Posterior vena cava (tissue), 2 donors: ENCODE results near the gene HOXB1. TPM values are rescaled to one million over a fixed set of nuclear protein-coding genes. Genes with fewer than 3 reads are reported as not detected.

Source experiments
- DNase-seq: peaks from one replicate; pipeline ENCODE4 v3.0.0-alpha.2; 2020; ENCODE audit warnings: low spot score
- intact Hi-C, 2 donors: fragments of 100-400 bp; cut with DNase I; formaldehyde crosslinking; loops; one replicate each; pipeline versions ENCODE4 v1.14.1 to v1.14.2; 2022 to 2023
- total RNA-seq, 2 donors: library from RNA; stranded (reverse); fragmentation: NEBNext Ultra II Directional; extraction: Animal tissue kit (Norgen Biotek cat#: 25700); gene quantifications; one replicate each; pipeline ENCODE4 v1.2.1, GENCODE V29; 2021
- donor health status: DM: yes; HTN: yes; CAD: no.
- donor health status: DM: yes; HTN: yes; CAD: no.

The HOXB1 gene
- total RNA-seq, 2 donors from 2014 or later: not detected

GRCh38 chr17:48568499-48569239 lies 37.9 kb upstream of the HOXB1 start:
- intact Hi-C loops: no loop called here
- no peak for DNase-seq

GRCh38 chr17:48567646-48568354 lies 37.0 kb upstream of the HOXB1 start:
- intact Hi-C loops: no loop called here
- no peak for DNase-seq

GRCh38 chr17:48567209-48567608 lies 36.4 kb upstream of the HOXB1 start:
- DNase-seq: no peak
- intact Hi-C loops: no loop called here

- intact Hi-C loops: no loop called here
- DNase-seq: no peak
Measured at GRCh38 chr17:48566717-48567116, 35.9 kb upstream of the HOXB1 start.

GRCh38 chr17:48565925-48566710 lies 35.3 kb upstream of the HOXB1 start:
- DNase-seq: no peak
- intact Hi-C loops: no loop called here

GRCh38 chr17:48565022-48565554 lies 34.3 kb upstream of the HOXB1 start:
- no peak for DNase-seq
- intact Hi-C loops: no loop called here

- no peak for DNase-seq
- intact Hi-C loops: no loop called here
Measured at GRCh38 chr17:48564188-48565021, 33.6 kb upstream of the HOXB1 start.

GRCh38 chr17:48563867-48564187 lies 33.0 kb upstream of the HOXB1 start:
- intact Hi-C loops: no loop called here
- DNase-seq: no peak

- DNase-seq: no peak
- intact Hi-C loops: no loop called here
Measured at GRCh38 chr17:48563385-48563838, 32.6 kb upstream of the HOXB1 start.

GRCh38 chr17:48562934-48563333 lies 32.1 kb upstream of the HOXB1 start:
- intact Hi-C loops: no loop called here
- DNase-seq: no peak

- intact Hi-C loops: no loop called here
Measured at GRCh38 chr17:48561884-48562810, 31.3 kb upstream of the HOXB1 start.

GRCh38 chr17:48559840-48560817 lies 29.3 kb upstream of the HOXB1 start:
- DNase-seq: no peak
- intact Hi-C loops: no loop called here

More at GRCh38 chr17:48561884-48562810, 31.3 kb upstream of the HOXB1 start:
- DNase-seq: no peak

- intact Hi-C loops: no loop called here
- DNase-seq: no peak
Measured at GRCh38 chr17:48559122-48559839, 28.5 kb upstream of the HOXB1 start.

GRCh38 chr17:48558831-48559121 lies 28.0 kb upstream of the HOXB1 start:
- no peak for DNase-seq
- intact Hi-C loops: no loop called here

GRCh38 chr17:48558057-48558830 lies 27.4 kb upstream of the HOXB1 start:
- no peak for DNase-seq
- intact Hi-C loops: no loop called here
